Epithelial cell of proximal tubule (primary cell): ENCODE data around the gene MAP9. TPM values are rescaled to one million over a fixed set of nuclear protein-coding genes. Genes with fewer than 3 reads are reported as not detected.
A peak's percentile ranks its signal among the peaks of the same experiment; 100 is the strongest.
"Not testable (repeated sequence)": the region's sequence is repeated elsewhere in the genome, so short reads cannot be mapped to it uniquely, and the experiment has no call there.

Source experiments
- DNase-seq: peaks from one replicate; pipeline ENCODE4 v3.0.0-alpha.2; 2011; ENCODE audit warnings: low read depth
- H3K4me3 ChIP-seq: 2 replicates; pipeline ENCODE4 v1.5.1; 2011; ENCODE audit warnings: low read depth, mild to moderate bottlenecking, low read length
- total RNA-seq: library from RNA; depleted of rRNA; stranded (reverse); fragments of >200 nt; gene quantifications from 2 replicates; pipeline ENCODE4 v1.2.3, GENCODE V29; 2015
- TF ChIP-seq, protein P1 (sequence below): conservative IDR thresholded peaks from 2 replicates; pipeline ENCODE4 v1.5.1; 2012; ENCODE audit warnings: low read depth, mild to moderate bottlenecking, low read length

MAP9 gene
- total RNA-seq: 7.5 and 9.8 TPM in 2 replicates

- DNase-seq: peak; percentile 41
- TF ChIP-seq, protein P1, sequence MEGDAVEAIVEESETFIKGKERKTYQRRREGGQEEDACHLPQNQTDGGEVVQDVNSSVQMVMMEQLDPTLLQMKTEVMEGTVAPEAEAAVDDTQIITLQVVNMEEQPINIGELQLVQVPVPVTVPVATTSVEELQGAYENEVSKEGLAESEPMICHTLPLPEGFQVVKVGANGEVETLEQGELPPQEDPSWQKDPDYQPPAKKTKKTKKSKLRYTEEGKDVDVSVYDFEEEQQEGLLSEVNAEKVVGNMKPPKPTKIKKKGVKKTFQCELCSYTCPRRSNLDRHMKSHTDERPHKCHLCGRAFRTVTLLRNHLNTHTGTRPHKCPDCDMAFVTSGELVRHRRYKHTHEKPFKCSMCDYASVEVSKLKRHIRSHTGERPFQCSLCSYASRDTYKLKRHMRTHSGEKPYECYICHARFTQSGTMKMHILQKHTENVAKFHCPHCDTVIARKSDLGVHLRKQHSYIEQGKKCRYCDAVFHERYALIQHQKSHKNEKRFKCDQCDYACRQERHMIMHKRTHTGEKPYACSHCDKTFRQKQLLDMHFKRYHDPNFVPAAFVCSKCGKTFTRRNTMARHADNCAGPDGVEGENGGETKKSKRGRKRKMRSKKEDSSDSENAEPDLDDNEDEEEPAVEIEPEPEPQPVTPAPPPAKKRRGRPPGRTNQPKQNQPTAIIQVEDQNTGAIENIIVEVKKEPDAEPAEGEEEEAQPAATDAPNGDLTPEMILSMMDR: no peak
- peak within 1 kb of the TSS; percentile 81 for H3K4me3 ChIP-seq
Measured at GRCh38 chr4:155376387-155377268, at the start of gene MAP9. Gene MAP9 (minus strand): TSS chr4:155376965. CDS start chr4:155375850, 1,115 bp downstream.

DNA sequence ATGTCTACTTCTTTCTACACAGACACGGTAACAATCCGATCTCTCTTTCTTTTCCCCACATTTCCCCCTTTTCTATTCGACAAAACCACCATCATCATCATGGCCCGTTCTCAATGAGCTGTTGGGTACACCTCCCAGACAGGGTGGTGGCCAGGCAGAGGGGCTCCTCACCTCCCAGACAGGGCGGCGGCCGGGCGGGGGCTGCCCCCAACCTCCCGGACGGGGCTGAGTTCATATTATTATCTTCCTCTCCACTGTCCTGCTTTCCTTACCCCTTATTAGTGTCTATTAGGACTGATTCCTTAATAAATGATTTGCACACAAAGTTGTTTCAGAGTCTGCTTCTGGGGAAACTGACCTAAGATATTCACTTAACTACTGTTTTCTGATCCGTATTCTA is 48.0 kb upstream of the MAP9 start:
- not testable (repeated sequence) for H3K4me3 ChIP-seq, DNase-seq

GRCh38 chr4:155423671-155424070 is 46.9 kb upstream of the MAP9 start:
- TF ChIP-seq, protein P1: no peak
- no peak for DNase-seq
- no peak overlapping the region for H3K4me3 ChIP-seq

DNA sequence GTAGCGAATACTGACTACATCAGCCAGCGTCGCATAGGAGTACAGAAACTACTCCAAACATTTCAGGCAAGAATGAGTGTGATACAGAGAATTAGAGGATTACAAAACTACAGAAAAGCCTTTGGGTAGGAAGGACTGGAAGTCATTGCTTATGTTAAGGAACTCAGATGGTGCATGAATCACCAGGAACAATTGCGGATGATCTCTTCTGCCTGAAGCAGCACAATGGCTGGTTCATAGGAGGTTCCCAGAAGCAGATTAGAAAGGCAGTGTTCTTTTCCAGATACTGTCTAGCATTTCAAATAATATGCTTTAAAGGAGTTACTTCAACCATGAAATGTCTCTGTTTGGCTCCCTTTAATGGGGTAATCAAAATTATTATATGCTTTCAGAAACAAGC is 42.5 kb upstream of the MAP9 start:
- TF ChIP-seq, protein P1: no peak
- H3K4me3 ChIP-seq: no peak overlapping the region
- DNase-seq: no peak

DNA sequence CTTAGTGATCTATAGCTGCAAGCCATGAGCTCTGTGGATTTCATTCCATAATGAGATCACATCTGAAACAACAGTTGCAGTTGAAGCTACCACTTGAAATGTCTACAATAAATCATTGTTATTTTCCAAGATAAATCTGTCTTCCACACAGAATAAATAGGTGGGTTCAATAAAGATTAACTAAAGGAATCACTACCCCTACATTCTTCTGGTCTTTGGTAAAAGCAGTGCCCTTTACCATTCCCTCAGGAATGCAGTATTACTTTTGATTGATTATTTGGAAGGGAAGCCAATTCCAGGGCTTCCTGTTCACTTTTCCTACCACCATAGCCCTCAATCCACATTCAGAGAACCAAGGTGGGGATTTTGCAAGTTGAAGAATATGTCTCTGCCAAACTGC is 38.9 kb upstream of the MAP9 start:
- TF ChIP-seq, protein P1: no peak
- H3K4me3 ChIP-seq: no peak overlapping the region
- no peak for DNase-seq

GRCh38 chr4:155413451-155413850 is 36.7 kb upstream of the MAP9 start:
- TF ChIP-seq, protein P1: no peak
- no peak overlapping the region for H3K4me3 ChIP-seq
- DNase-seq: no peak

DNA sequence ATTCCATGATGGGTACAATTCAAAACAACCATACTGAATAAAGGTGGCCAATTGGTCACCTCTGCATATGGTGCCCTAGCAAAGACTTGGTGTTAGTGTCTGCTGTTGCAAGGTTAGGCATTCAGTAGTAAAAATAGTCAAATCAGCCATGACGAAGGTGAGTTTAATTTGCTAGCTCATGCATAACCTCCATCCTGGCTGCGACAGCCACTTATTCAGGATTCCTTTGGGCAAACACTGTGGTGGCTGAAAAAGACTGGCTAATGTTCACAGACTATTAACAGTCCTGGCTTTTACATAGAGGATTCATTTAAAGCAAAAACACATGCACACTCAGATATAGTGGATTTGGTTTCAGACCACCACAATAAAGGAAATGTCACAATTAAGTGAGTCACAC is 34.8 kb upstream of the MAP9 start:
- DNase-seq: no peak
- no peak overlapping the region for H3K4me3 ChIP-seq
- TF ChIP-seq, protein P1: no peak
